Astrocyte (in vitro differentiated cells and primary cell): Measurements from ENCODE around the gene C19orf53. TPM values are rescaled to one million over a fixed set of nuclear protein-coding genes. Genes with fewer than 3 reads are reported as not detected.

Source experiments
- DNase-seq: peaks from one replicate; pipeline ENCODE4 v3.0.0-alpha.2; 2010; ENCODE audit warnings: low read depth
- FAIRE-seq: peaks from 2 replicates; lab custom pipeline; 2011; peaks lifted over from hg19 to GRCh38; lab: Jason Lieb, UNC
- H2AFZ ChIP-seq: 2 replicates; pipeline ENCODE4 v1.6.0; 2012; ENCODE audit warnings: low read depth, low read length, inconsistent platforms
- H3K27ac ChIP-seq: 2 replicates; pipeline ENCODE4 v1.5.1; 2011; ENCODE audit warnings: low read depth, low read length, inconsistent platforms
- H3K27me3 ChIP-seq: 2 replicates; pipeline ENCODE4 v1.6.0; 2011; ENCODE audit warnings: low read length, inconsistent platforms; ENCODE audit not compliant: insufficient read depth
- H3K36me3 ChIP-seq: 2 replicates; pipeline ENCODE4 v1.5.1; 2011; ENCODE audit warnings: low read length, inconsistent platforms; ENCODE audit not compliant: insufficient read depth
- H3K4me1 ChIP-seq: 2 replicates; pipeline ENCODE4 v1.5.1; 2011; ENCODE audit warnings: low read length, inconsistent platforms; ENCODE audit not compliant: insufficient read depth
- H3K4me2 ChIP-seq: 2 replicates; pipeline ENCODE4 v1.6.0; 2012; ENCODE audit warnings: low read length, inconsistent platforms
- H3K4me3 ChIP-seq: 2 replicates; pipeline ENCODE4 v1.5.1; 2011; ENCODE audit warnings: low read depth, mild to moderate bottlenecking, low read length, inconsistent platforms; ENCODE audit not compliant: insufficient read depth
- H3K79me2 ChIP-seq: 2 replicates; pipeline ENCODE4 v1.6.0; 2012; ENCODE audit warnings: mild to moderate bottlenecking, low read length, inconsistent platforms; ENCODE audit not compliant: insufficient read depth
- H3K9ac ChIP-seq: 2 replicates; pipeline ENCODE4 v1.6.0; 2012; ENCODE audit warnings: mild to moderate bottlenecking, low read length, inconsistent platforms
- H3K9me3 ChIP-seq: 2 replicates; pipeline ENCODE4 v1.5.1; 2012; ENCODE audit warnings: low read depth, mild to moderate bottlenecking, low read length, inconsistent platforms; ENCODE audit not compliant: insufficient read depth
- H4K20me1 ChIP-seq: 2 replicates; pipeline ENCODE4 v1.6.0; 2012; ENCODE audit warnings: low read length, inconsistent platforms; ENCODE audit not compliant: insufficient read depth
- H3K27ac Mint-ChIP-seq: one replicate; pipeline ENCODE4 v1.8.0; 2021; ENCODE audit warnings: mild to moderate bottlenecking, mixed read lengths; ENCODE audit not compliant: unreplicated experiment
- H3K27me3 Mint-ChIP-seq: one replicate; pipeline ENCODE4 v1.8.0; 2021; ENCODE audit warnings: low read depth, mixed read lengths; ENCODE audit not compliant: unreplicated experiment
- H3K36me3 Mint-ChIP-seq: one replicate; pipeline ENCODE4 v1.8.0; 2021; ENCODE audit warnings: low read depth, mixed read lengths; ENCODE audit not compliant: unreplicated experiment
- H3K4me1 Mint-ChIP-seq: one replicate; pipeline ENCODE4 v1.8.0; 2021; ENCODE audit warnings: low read depth, mixed read lengths; ENCODE audit not compliant: unreplicated experiment
- H3K4me3 Mint-ChIP-seq: one replicate; pipeline ENCODE4 v1.8.0; 2021; ENCODE audit warnings: mild to moderate bottlenecking, moderate library complexity, mixed read lengths; ENCODE audit not compliant: unreplicated experiment
- H3K9me3 Mint-ChIP-seq: one replicate; pipeline ENCODE4 v1.8.0; 2021; ENCODE audit warnings: mild to moderate bottlenecking, mixed read lengths; ENCODE audit not compliant: unreplicated experiment
- EZH2 ChIP-seq: IDR thresholded peaks from 2 replicates; pipeline ENCODE4 v1.6.1; 2012; ENCODE audit warnings: mild to moderate bottlenecking, low read length, inconsistent platforms; ENCODE audit not compliant: insufficient read depth
- total RNA-seq: library from RNA; stranded (reverse); gene quantifications from 2 replicates; pipeline ENCODE4 v1.2.1, GENCODE V29; 2021
- TF ChIP-seq, protein P1 (sequence below): IDR thresholded peaks from 2 replicates; pipeline ENCODE4 v1.5.1; 2011; ENCODE audit warnings: low read depth, mild to moderate bottlenecking, inconsistent platforms, low read length, moderate library complexity; ENCODE audit not compliant: insufficient read depth

C19orf53 gene
- total RNA-seq, 1 donor from 2014 or later, result 138 TPM

DNA sequence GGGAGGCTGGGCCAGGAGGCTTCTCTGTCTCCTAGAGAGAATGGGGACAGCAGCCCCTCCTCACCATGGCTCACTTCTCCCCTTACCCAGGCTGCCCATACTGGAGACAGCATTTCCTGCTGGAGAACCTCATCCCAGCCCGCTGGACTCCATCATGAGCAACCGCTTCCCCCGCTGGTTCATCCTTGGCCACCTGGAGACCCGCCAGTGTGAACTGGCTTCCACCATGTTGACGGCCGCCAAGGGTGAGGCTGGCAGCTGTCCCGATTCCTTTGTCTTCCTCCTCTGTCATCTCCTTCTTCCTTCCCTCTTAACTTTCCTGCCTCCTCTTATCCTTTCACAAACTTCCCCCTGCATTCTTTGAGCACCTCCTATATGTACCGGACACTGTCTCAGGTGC is 49.0 kb downstream of the C19orf53 start:
- H3K4me3 ChIP-seq, result no peak overlapping the region
- DNase-seq (no peak), FAIRE-seq (no peak)
- H3K9me3 Mint-ChIP-seq, result peaks cover 6% of the 10 kb centered on the region
- H3K9ac ChIP-seq, result no peak overlapping the region
- H4K20me1 ChIP-seq, result peaks cover 37% of the 10 kb centered on the region
- no peaks in the 10 kb centered on the region for H3K4me1 ChIP-seq
- no peak overlapping the region for H2AFZ ChIP-seq
- H3K27me3 Mint-ChIP-seq, result no peaks in the 10 kb centered on the region
- no peak overlapping the region for H3K4me3 Mint-ChIP-seq
- H3K27me3 ChIP-seq, result no peaks in the 10 kb centered on the region
- no peak overlapping the region for H3K27ac ChIP-seq
- H3K36me3 Mint-ChIP-seq, result peaks cover 17% of the 10 kb centered on the region
- no peaks in the 10 kb centered on the region for H3K9me3 ChIP-seq
- H3K4me1 Mint-ChIP-seq, result no peaks in the 10 kb centered on the region
- H3K79me2 ChIP-seq, result no peaks in the 10 kb centered on the region
- H3K4me2 ChIP-seq, result no peak overlapping the region
- peaks cover 12% of the 10 kb centered on the region for H3K36me3 ChIP-seq
- no peak overlapping the region for H3K27ac Mint-ChIP-seq
- TF ChIP-seq, protein P1, sequence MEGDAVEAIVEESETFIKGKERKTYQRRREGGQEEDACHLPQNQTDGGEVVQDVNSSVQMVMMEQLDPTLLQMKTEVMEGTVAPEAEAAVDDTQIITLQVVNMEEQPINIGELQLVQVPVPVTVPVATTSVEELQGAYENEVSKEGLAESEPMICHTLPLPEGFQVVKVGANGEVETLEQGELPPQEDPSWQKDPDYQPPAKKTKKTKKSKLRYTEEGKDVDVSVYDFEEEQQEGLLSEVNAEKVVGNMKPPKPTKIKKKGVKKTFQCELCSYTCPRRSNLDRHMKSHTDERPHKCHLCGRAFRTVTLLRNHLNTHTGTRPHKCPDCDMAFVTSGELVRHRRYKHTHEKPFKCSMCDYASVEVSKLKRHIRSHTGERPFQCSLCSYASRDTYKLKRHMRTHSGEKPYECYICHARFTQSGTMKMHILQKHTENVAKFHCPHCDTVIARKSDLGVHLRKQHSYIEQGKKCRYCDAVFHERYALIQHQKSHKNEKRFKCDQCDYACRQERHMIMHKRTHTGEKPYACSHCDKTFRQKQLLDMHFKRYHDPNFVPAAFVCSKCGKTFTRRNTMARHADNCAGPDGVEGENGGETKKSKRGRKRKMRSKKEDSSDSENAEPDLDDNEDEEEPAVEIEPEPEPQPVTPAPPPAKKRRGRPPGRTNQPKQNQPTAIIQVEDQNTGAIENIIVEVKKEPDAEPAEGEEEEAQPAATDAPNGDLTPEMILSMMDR, result no peak
- no peak for TF ChIP-seq EZH2

DNA sequence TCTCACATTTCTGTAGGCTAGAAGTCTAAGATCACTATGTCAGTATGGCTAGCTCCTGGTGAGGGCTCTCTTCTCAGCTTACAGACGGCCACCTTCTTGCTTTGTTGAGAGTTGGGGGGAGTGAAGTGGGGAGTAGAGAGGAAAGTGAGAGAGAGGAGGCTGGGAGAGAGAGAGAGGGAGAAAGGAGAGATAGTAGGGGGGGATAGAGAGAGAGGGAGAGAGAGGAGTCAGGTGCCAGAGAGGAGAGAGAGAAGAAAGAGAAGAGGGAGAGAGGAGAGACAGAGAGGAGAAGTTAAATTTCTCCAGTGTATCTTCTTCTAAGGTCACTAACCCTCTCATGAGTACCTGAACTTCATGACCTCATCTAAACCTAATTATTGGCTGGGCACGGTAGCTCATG is 49.6 kb downstream of the C19orf53 start:
- H4K20me1 ChIP-seq, result peaks cover 39% of the 10 kb centered on the region
- no peak overlapping the region for H3K4me2 ChIP-seq
- H3K9me3 Mint-ChIP-seq, result peaks cover 6% of the 10 kb centered on the region
- no peak overlapping the region for H3K9ac ChIP-seq
- H2AFZ ChIP-seq, result no peak overlapping the region
- H3K79me2 ChIP-seq, result no peaks in the 10 kb centered on the region
- H3K27me3 ChIP-seq, result no peaks in the 10 kb centered on the region
- no peaks in the 10 kb centered on the region for H3K4me1 ChIP-seq
- no peak for TF ChIP-seq EZH2
- TF ChIP-seq, protein P1, result no peak
- no peak overlapping the region for H3K27ac ChIP-seq
- peaks cover 12% of the 10 kb centered on the region for H3K36me3 ChIP-seq
- DNase-seq (no peak), FAIRE-seq (no peak)
- peaks cover 16% of the 10 kb centered on the region for H3K36me3 Mint-ChIP-seq
- no peak overlapping the region for H3K4me3 ChIP-seq
- H3K27me3 Mint-ChIP-seq, result no peaks in the 10 kb centered on the region
- no peak overlapping the region for H3K27ac Mint-ChIP-seq
- H3K4me3 Mint-ChIP-seq, result no peak overlapping the region
- no peaks in the 10 kb centered on the region for H3K4me1 Mint-ChIP-seq
- H3K9me3 ChIP-seq, result no peaks in the 10 kb centered on the region

DNA sequence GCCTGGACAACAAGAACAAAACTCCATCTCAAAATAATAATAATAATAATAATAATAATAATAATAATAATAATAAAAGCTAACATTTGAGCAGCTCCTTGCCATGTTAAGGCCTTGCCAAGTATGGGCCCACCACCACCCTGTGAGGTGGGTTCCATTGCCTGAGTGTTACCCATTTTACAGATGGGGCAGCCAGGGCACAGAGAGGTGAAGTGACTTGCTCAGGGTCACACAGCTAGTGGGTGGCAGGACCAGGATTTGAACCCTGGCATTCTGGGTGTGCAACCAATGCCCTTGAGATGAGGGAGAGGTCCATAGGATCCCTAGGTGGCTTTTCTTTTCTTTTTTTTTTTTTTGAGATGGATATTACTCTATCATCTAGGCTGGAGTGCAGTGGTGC is 50.4 kb downstream of the C19orf53 start:
- H3K4me1 ChIP-seq, result no peaks in the 10 kb centered on the region
- peaks cover 12% of the 10 kb centered on the region for H3K36me3 ChIP-seq
- no peak overlapping the region for H3K4me3 ChIP-seq
- no peak overlapping the region for H3K4me3 Mint-ChIP-seq
- H3K9me3 Mint-ChIP-seq, result peaks cover 6% of the 10 kb centered on the region
- H2AFZ ChIP-seq, result no peak overlapping the region
- no peak overlapping the region for H3K27ac ChIP-seq
- DNase-seq (no peak), FAIRE-seq (no peak)
- peaks cover 42% of the 10 kb centered on the region for H4K20me1 ChIP-seq
- no peaks in the 10 kb centered on the region for H3K9me3 ChIP-seq
- no peak overlapping the region for H3K27ac Mint-ChIP-seq
- H3K79me2 ChIP-seq, result no peaks in the 10 kb centered on the region
- TF ChIP-seq EZH2, result no peak
- no peak overlapping the region for H3K4me2 ChIP-seq
- H3K36me3 Mint-ChIP-seq, result peaks cover 16% of the 10 kb centered on the region
- no peaks in the 10 kb centered on the region for H3K27me3 ChIP-seq
- no peaks in the 10 kb centered on the region for H3K4me1 Mint-ChIP-seq
- H3K27me3 Mint-ChIP-seq, result no peaks in the 10 kb centered on the region
- no peak overlapping the region for H3K9ac ChIP-seq
